OCI-LY1 (cell line): ENCODE results near the gene NLRP4.

ENCODE experiments used
- CTCF ChIP-seq: fragments of 200-600 bp; sonication (generic), shearing (Covaris generic); IDR thresholded peaks from 2 replicates; pipeline ENCODE4 v1.5.1; 2017; ENCODE audit warnings: mild to moderate bottlenecking, antibody characterized with exemption, low read length, moderate library complexity, mixed read lengths
- EZH2 ChIP-seq: fragments of 200-600 bp; sonication (generic), shearing (Covaris generic); IDR thresholded peaks from 2 replicates; pipeline ENCODE4 v1.8.0; 2017; ENCODE audit warnings: borderline replicate concordance, mixed run types, mild to moderate bottlenecking, antibody characterized with exemption, low read length, moderate library complexity, mixed read lengths

- no peak for TF ChIP-seq CTCF
- TF ChIP-seq EZH2, result no peak
Measured at GRCh38 chr19:55866521-55866920, 30.2 kb downstream of the NLRP4 start.
